ENCODE data around the gene HYOU1. TPM values are rescaled to one million over a fixed set of nuclear protein-coding genes. Genes with fewer than 3 reads are reported as not detected.
A peak's percentile ranks its signal among the peaks of the same experiment; 100 is the strongest.

HYOU1 gene
- total RNA-seq, 6 donors from 2014 or later = 33.5 to 202 (median 72.7) TPM

DNA sequence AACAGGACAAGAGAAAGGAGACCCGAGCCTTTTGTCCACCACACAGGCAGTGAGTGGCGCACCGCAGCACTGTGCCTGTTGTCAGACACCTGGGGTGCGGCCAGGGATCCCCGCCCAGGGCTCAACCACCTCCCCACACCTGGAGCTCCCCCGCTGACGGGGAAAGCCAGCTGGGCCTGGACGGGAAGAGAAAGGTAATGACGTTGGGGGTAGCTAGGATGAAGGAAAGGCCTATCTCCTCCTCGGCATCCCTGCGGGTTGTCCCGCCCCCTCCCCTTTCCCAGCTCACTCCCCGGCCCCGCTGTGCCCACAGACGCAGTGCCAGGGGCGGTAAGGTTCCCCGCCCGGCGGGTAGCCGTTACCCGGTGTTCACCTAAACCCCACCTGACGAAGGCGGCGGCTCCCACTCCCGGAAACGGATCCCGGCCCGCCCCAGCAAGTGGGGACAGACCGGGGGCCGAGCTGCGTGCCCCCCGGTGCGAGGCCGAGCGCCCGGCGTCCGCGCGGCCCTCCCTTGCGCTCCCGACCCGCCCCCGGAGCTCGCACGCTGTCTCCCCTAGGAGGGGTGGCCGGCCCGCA lies 495 bp downstream of the HYOU1 start:
- H3K27me3 ChIP-seq = no peaks in the 10 kb centered on the region
- TF ChIP-seq EP300 (IDR thresholded peaks at IDR 0.05) = no peak
- TF ChIP-seq, protein P1, sequence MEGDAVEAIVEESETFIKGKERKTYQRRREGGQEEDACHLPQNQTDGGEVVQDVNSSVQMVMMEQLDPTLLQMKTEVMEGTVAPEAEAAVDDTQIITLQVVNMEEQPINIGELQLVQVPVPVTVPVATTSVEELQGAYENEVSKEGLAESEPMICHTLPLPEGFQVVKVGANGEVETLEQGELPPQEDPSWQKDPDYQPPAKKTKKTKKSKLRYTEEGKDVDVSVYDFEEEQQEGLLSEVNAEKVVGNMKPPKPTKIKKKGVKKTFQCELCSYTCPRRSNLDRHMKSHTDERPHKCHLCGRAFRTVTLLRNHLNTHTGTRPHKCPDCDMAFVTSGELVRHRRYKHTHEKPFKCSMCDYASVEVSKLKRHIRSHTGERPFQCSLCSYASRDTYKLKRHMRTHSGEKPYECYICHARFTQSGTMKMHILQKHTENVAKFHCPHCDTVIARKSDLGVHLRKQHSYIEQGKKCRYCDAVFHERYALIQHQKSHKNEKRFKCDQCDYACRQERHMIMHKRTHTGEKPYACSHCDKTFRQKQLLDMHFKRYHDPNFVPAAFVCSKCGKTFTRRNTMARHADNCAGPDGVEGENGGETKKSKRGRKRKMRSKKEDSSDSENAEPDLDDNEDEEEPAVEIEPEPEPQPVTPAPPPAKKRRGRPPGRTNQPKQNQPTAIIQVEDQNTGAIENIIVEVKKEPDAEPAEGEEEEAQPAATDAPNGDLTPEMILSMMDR (IDR thresholded peaks at IDR 0.05) = no peak
- no peak for TF ChIP-seq POLR2A (IDR thresholded peaks at IDR 0.05)
- TF ChIP-seq POLR2AphosphoS5 (IDR thresholded peaks at IDR 0.05) = no peak
- H3K27ac ChIP-seq = peak overlapping the region; percentile 81 to 90 (median 88)
- WGBS, 2 donors = 0% methylated on average over 1 to 19 of the region's 48 CpGs
- no peaks in the 10 kb centered on the region for H3K9me3 ChIP-seq
- H3K4me1 ChIP-seq = peaks cover 14 to 24% (median 18%) of the 10 kb centered on the region in 4 donors
- ATAC-seq (ENCODE audit: low FRiP score in 2 of 2) (peak; percentile 4 to 41), DNase-seq (peak in 1 of 2 donors; percentile 51)
- peaks cover 17 to 38% (median 36%) of the 10 kb centered on the region in 4 donors for H3K36me3 ChIP-seq
- H3K4me3 ChIP-seq = peak overlapping the region; percentile 81 to 99 (median 93)

- 46 to 55% methylated on average over 6 of the region's 6 CpGs for WGBS, 2 donors
- no peak for ATAC-seq (ENCODE audit: low FRiP score in 2 of 2)
Observed at GRCh38 chr11:119055901-119056300, 1.1 kb downstream of the HYOU1 start.

DNA sequence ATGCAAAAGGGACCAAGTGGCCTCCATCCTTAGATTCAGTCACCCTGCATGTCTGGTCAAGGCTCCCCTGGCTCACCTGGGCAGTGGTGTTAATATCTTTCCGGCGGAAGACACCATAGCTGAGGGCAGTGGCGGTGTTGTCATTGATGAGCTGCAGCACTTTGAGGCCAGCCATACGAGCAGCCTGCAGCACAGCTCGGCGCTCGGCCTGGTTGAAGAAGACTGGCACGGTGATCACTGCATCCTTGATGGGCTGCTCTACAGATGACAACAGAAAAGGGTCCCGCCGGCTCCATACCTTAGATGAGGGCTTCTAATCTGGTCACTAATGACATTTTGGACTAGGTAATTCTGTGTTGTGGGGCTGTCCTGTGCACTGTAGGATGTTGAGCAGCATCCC lies 2.6 kb downstream of the HYOU1 start:
- no peak overlapping the region for H3K27ac ChIP-seq
- ATAC-seq (ENCODE audit: low FRiP score in 2 of 2) = no peak

More at GRCh38 chr11:119055901-119056300, 1.1 kb downstream of the HYOU1 start:
- DNase-seq = no peak
- no peaks in the 10 kb centered on the region for H3K9me3 ChIP-seq
- H3K4me1 ChIP-seq = peaks cover 14 to 24% (median 18%) of the 10 kb centered on the region in 4 donors
- peak overlapping the region; percentile 81 to 99 (median 93) for H3K4me3 ChIP-seq
- peaks cover 17 to 44% (median 42%) of the 10 kb centered on the region in 4 donors for H3K36me3 ChIP-seq
- no peaks in the 10 kb centered on the region for H3K27me3 ChIP-seq
- no peak for TF ChIP-seq POLR2AphosphoS5 (IDR thresholded peaks at IDR 0.05)
- no peak for TF ChIP-seq EP300 (IDR thresholded peaks at IDR 0.05)
- TF ChIP-seq, protein P1 (IDR thresholded peaks at IDR 0.05) = no peak
- TF ChIP-seq POLR2A (IDR thresholded peaks at IDR 0.05) = no peak
- peak overlapping the region in 2 of 4 donors; percentile 90 for H3K27ac ChIP-seq

DNA sequence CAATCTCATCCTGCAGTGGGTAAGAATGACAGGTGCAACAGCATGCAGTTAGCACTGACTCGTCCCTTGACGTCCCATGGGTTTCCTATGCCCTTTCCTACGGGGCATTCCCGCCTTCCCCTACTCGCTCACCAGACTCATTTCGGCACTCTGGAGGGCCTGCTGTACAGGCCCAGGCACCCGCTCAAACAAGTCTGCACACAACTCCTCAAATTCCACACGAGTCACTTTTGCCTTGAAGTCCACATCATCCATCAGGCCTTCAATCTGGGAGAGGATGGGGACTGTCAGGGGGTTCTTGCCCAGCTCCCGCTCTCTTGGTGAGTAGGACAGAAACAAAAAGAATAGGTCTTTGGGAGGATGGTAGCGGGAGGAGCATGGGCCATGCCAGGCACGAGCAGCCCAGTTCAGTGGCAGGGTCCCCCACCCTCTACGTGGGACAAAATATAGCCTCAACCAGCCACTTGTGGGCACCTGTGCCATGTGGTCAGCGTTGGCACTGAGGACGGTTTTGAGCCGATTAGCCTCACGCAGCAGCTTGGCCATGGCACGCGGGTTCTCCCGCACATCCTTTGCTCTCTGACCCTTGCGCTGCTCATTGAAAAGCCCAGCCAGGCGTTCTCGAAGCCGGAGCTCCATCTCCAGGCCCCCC lies 4.7 kb downstream of the HYOU1 start:
- Histone ChIP-seq H3K36me3 (peaks cover 34 to 81% (median 75%) of the 10 kb centered on the region in 4 donors), H3K27ac (no peak overlapping the region), H3K9me3 (no peaks in the 10 kb centered on the region), H3K27me3 (no peaks in the 10 kb centered on the region), H3K4me3 (no peak overlapping the region), H3K4me1 (peaks cover 8 to 15% (median 11%) of the 10 kb centered on the region in 4 donors)
- TF ChIP-seq POLR2A (IDR thresholded peaks at IDR 0.05) (no peak), EP300 (IDR thresholded peaks at IDR 0.05) (no peak)
- ATAC-seq (ENCODE audit: low FRiP score in 2 of 2) = no peak
- DNase-seq = no peak
- 94 to 96% methylated on average over 22 to 23 of the region's 23 CpGs for WGBS, 2 donors

More for the DNA sequence above, 2.6 kb downstream of the HYOU1 start:
- DNase-seq = no peak
- TF ChIP-seq POLR2AphosphoS5 (IDR thresholded peaks at IDR 0.05) = no peak
- TF ChIP-seq EP300 (IDR thresholded peaks at IDR 0.05) = no peak
- no peak for TF ChIP-seq POLR2A (IDR thresholded peaks at IDR 0.05)
- TF ChIP-seq, protein P1 (IDR thresholded peaks at IDR 0.05) = no peak
- Histone ChIP-seq H3K4me1 (peaks cover 14 to 24% (median 18%) of the 10 kb centered on the region in 4 donors), H3K27me3 (no peaks in the 10 kb centered on the region), H3K4me3 (no peak overlapping the region), H3K9me3 (no peaks in the 10 kb centered on the region), H3K36me3 (peaks cover 19 to 59% (median 54%) of the 10 kb centered on the region in 4 donors)
- WGBS, 2 donors = 97 to 98% methylated on average over 10 of the region's 10 CpGs

DNA sequence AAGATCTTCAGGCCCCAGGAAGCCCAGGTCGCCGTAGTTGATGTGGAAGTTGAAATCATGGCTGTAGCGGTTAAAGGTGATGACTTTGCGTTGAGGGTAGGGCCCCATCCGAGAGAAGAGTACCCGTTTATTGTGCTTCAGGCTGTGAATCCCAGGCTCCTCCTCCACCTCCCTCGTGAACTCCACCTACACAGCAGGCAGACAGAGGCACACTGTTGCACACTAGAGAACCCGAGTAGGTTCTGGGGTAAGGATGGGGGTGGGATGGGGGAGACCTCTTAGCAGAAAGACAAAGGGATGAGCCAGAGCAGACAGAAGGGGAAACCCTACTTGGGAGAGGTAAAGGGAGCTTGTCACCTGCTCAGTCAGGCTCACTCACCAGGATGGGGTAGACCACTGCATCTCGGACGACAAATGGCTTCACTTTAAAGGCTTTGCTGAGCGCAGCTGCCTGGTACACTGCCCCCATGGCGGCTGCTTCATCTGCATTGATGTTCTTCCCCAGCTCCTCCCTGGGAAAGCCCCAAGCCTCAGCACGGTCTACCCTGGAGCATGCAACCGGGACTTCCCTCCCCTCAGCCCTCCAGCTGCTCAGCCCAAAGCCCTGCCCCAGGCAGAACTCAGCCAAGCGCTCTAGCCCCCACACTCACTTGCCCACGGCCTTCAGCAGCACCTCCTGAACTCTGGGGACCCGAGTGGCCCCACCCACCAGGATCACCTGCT lies 5.4 kb downstream of the HYOU1 start:
- no peak for TF ChIP-seq EP300 (IDR thresholded peaks at IDR 0.05)
- TF ChIP-seq, protein P1 (IDR thresholded peaks at IDR 0.05) = no peak
- Histone ChIP-seq H3K4me1 (peaks cover 8 to 15% (median 11%) of the 10 kb centered on the region in 4 donors), H3K36me3 (peaks cover 37 to 87% (median 82%) of the 10 kb centered on the region in 4 donors), H3K4me3 (no peak overlapping the region), H3K27me3 (no peaks in the 10 kb centered on the region), H3K27ac (no peak overlapping the region), H3K9me3 (no peaks in the 10 kb centered on the region)
- no peak for DNase-seq
- no peak for ATAC-seq (ENCODE audit: low FRiP score in 2 of 2)
- WGBS, 2 donors = 82 to 90% methylated on average over 16 to 17 of the region's 17 CpGs
